AG10803 (cell line): ENCODE measurements around the gene NPS.

Source experiments
- DNase-seq: peaks from one replicate; pipeline ENCODE4 v3.0.0; 2010; ENCODE audit warnings: low read depth
- H3K4me3 ChIP-seq: 2 replicates; pipeline ENCODE4 v1.5.1; 2011; ENCODE audit warnings: mild to moderate bottlenecking, low read length, control low read depth
- CTCF ChIP-seq: conservative IDR thresholded peaks from 2 replicates; pipeline ENCODE4 v1.5.1; 2011; ENCODE audit warnings: mild to moderate bottlenecking, low read length, control low read depth, inconsistent platforms

Gene NPS

GRCh38 chr10:127570036-127570435 lies 20.9 kb downstream of the NPS start:
- DNase-seq: no peak
- H3K4me3 ChIP-seq: no peak overlapping the region
- no peak for TF ChIP-seq CTCF

DNA sequence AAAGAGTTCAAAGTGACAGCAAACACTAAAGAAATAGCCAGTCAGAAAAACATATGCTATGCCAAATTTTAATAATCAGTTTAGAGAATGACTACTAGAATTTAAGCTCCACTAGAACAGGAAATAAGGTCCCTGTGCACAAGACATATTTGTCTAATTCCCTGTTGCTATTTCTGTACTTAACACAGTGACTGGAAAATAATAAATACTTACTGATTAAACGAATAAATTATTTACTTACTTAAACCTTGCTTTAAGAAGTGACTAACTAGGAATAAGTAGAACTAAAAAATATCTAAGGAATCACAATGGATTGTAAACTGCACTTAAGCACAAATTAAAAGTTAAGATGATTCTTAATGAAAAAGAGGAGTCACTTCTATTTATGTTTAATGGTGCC lies 22.3 kb downstream of the NPS start:
- DNase-seq: no peak
- TF ChIP-seq CTCF: no peak
- no peak overlapping the region for H3K4me3 ChIP-seq

- no peak for DNase-seq
Observed at GRCh38 chr10:127576051-127576450, 26.9 kb downstream of the NPS start.

DNA sequence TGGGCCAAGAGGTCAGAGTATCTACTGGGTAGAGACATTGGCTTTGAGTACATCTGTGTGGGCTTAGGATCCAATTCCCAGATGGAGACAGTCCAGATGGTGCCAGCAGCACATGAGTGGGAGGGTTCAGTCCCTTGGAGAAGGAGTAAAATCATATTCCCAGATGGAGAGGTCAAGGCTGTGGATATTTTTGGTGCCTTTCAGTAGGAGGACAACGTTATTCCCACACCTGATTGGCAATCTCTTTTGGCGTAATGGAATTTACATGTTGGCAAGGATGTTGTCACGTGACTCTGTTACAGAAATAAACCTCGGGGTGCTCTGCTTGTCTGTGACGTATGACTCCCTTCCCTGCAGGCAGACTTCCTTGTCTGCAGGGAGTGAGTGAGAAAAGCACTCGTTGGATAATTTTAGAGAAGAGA lies 27.6 kb downstream of the NPS start:
- TF ChIP-seq CTCF: no peak
- no peak for DNase-seq
- H3K4me3 ChIP-seq: no peak overlapping the region

More at GRCh38 chr10:127576051-127576450, 26.9 kb downstream of the NPS start:
- no peak for TF ChIP-seq CTCF
- H3K4me3 ChIP-seq: no peak overlapping the region

GRCh38 chr10:127577376-127578258 lies 28.5 kb downstream of the NPS start:
- no peak for TF ChIP-seq CTCF
- peak; percentile 14 for DNase-seq
- no peak overlapping the region for H3K4me3 ChIP-seq

DNA sequence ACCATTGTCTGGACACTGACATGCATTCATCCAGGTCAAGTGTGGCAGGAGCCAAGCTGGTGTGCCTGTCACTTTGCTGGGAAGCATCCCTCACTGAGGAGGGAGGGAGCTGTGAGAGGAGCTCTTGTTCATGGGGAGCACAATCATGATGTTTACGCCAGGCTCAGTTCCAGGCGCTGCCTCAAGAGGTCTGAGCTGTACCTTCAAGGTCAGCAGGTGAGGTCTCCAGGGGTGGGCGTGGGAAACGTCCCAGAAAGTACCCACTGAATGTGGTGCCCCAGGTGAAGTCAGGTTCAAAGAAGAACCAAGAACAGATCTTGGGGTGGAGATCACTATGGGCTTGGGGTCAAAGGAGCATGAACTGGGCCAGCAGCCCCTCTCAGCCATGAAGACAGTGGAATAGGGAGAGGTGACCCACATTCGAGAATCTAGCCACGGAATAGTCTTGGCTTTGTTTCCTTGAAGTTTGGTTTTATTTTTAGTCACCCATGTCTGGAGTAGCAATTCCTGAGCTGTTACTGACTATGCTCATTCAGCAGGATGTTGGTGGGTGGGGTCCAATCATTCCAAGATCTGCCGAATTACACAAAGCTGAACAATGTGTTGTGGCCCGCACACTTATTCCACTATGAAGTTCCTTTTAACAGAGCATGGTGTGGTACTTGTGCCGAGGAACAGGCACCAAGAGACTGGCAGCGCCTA lies 29.3 kb downstream of the NPS start:
- no peak overlapping the region for H3K4me3 ChIP-seq
- DNase-seq: no peak
- no peak for TF ChIP-seq CTCF

- TF ChIP-seq CTCF: no peak
- DNase-seq: no peak
- no peak overlapping the region for H3K4me3 ChIP-seq
Observed at GRCh38 chr10:127578961-127579305, 29.8 kb downstream of the NPS start.
